ENCODE measurements around the gene KRTAP4-6. TPM values are rescaled to one million over a fixed set of nuclear protein-coding genes. Genes with fewer than 3 reads are reported as not detected.

Gene KRTAP4-6
- total RNA-seq, 1 experiment from 2014 or later, result not detected

DNA sequence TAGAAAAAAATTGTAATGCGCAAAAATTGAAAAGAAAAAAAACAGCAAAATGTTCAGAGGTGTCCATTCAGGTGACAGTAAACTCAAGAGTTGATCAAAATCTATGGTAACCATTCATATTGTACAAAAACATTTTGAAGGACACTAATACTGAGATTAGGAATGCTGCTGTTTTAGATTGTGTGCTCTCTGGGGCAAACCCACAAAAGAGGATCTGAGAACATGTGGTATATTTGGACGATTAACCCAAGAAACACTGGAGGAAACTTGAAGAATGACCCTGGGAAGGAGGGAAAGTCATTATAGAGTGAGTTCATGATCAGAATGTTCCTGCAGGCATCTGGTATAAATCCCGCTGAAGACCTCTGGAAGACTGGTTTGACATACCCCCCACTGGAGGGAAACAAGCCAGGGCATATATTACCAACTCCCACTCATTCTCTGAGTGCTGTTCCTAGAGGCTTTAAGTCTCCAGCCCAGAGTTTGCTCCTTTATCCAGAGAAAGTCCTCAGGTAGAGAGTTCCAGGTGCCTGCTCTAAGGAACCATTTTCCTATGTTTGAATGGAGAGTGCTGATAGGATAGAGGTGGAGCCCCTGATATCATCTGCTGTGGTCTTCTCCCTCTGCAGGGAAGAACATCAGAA is 36.5 kb upstream of the KRTAP4-6 start:
- no peak overlapping the region for H3K4me3 Mint-ChIP-seq (ENCODE audit: low read depth, unreplicated experiment)
- no peak overlapping the region for H3K27ac Mint-ChIP-seq (ENCODE audit: unreplicated experiment)
- CTCF ChIA-PET, result no interaction called here

DNA sequence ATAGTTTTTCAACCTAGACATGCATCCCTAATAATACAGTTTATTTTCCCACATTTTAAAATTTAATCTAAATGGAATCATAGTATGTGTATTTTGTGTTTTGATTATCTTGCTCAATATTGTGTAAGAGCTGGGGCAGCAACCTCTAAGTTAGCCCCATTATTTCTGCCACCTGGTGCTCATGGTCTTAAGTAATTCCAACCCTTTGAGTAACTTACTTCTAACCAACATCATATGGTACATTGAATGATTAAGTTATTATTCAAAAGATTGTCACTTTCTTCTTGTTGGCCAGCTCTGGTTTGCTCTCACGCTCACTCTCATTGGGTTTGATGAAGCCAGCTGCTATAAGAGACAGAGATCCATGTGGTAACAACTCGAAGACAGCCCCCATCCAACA is 31.5 kb upstream of the KRTAP4-6 start:
- Mint-ChIP-seq H3K4me3 (ENCODE audit: low read depth, unreplicated experiment) (no peak overlapping the region), H3K27ac (ENCODE audit: unreplicated experiment) (no peak overlapping the region), H3K27me3 (ENCODE audit: unreplicated experiment) (no peaks in the 10 kb centered on the region), H3K4me1 (ENCODE audit: low read depth, unreplicated experiment) (no peaks in the 10 kb centered on the region), H3K36me3 (ENCODE audit: insufficient read depth, unreplicated experiment) (no peaks in the 10 kb centered on the region), H3K9me3 (ENCODE audit: low read depth, unreplicated experiment) (no peaks in the 10 kb centered on the region)
- no peak for DNase-seq
- CTCF ChIA-PET, result interaction anchor here (0.8 kb wide), 1 partner anchor 11 kb away, joined by 3 read pairs; no protein-coding TSS in a partner anchor
- intact Hi-C loops (cut with micrococcal nuclease; ENCODE audit: unreplicated experiment), result no loop called here
- TF ChIP-seq, protein P1, sequence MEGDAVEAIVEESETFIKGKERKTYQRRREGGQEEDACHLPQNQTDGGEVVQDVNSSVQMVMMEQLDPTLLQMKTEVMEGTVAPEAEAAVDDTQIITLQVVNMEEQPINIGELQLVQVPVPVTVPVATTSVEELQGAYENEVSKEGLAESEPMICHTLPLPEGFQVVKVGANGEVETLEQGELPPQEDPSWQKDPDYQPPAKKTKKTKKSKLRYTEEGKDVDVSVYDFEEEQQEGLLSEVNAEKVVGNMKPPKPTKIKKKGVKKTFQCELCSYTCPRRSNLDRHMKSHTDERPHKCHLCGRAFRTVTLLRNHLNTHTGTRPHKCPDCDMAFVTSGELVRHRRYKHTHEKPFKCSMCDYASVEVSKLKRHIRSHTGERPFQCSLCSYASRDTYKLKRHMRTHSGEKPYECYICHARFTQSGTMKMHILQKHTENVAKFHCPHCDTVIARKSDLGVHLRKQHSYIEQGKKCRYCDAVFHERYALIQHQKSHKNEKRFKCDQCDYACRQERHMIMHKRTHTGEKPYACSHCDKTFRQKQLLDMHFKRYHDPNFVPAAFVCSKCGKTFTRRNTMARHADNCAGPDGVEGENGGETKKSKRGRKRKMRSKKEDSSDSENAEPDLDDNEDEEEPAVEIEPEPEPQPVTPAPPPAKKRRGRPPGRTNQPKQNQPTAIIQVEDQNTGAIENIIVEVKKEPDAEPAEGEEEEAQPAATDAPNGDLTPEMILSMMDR (IDR thresholded peaks at IDR 0.05; ENCODE audit: unreplicated experiment), result no peak
- no TSS peak for BruUV-seq (replicated peaks)

More for the DNA sequence above, 36.5 kb upstream of the KRTAP4-6 start:
- H3K9me3 Mint-ChIP-seq (ENCODE audit: low read depth, unreplicated experiment), result no peaks in the 10 kb centered on the region
- no peaks in the 10 kb centered on the region for H3K27me3 Mint-ChIP-seq (ENCODE audit: unreplicated experiment)
- DNase-seq, result no peak
- intact Hi-C loops (cut with micrococcal nuclease; ENCODE audit: unreplicated experiment), result no loop called here
- TF ChIP-seq, protein P1 (IDR thresholded peaks at IDR 0.05; ENCODE audit: unreplicated experiment), result no peak
- H3K4me1 Mint-ChIP-seq (ENCODE audit: low read depth, unreplicated experiment), result peaks cover 17% of the 10 kb centered on the region
- BruUV-seq (replicated peaks), result no TSS peak
- no peaks in the 10 kb centered on the region for H3K36me3 Mint-ChIP-seq (ENCODE audit: insufficient read depth, unreplicated experiment)

DNA sequence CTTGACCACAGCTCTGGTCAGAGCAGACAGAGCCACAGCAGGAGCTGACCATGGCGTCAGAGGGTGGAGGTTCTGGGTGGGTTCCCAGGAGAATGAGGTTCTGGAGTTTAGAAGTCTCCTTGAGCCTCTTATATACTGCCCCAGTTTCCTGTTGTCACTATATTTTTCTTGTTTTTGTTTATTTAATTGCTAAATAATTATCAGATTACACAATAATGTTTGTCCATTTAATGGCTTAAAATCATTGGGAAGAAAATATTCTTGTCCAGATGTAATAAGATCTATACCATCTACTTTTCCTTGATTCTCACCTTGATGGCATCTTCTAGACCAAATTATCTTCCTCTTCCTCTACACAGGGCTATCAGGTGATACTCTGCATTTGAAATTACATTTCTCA is 27.8 kb upstream of the KRTAP4-6 start, which contains the start of gene KRTAP4-3:
KRTAP4-3 (minus strand) TSS at position 101 of the 400 bp plus-strand sequence; CDS start at position 52, 49 bp downstream.
- Mint-ChIP-seq H3K27ac (ENCODE audit: unreplicated experiment) (no peak within 1 kb of the TSS), H3K4me3 (ENCODE audit: low read depth, unreplicated experiment) (no peak within 1 kb of the TSS), H3K4me1 (ENCODE audit: low read depth, unreplicated experiment) (no peaks in the 10 kb centered on the region), H3K9me3 (ENCODE audit: low read depth, unreplicated experiment) (no peaks in the 10 kb centered on the region), H3K36me3 (ENCODE audit: insufficient read depth, unreplicated experiment) (no peaks in the 10 kb centered on the region), H3K27me3 (ENCODE audit: unreplicated experiment) (no peaks in the 10 kb centered on the region)
- no TSS peak for BruUV-seq (replicated peaks)
- CTCF ChIA-PET, result no interaction called here
- TF ChIP-seq, protein P1 (IDR thresholded peaks at IDR 0.05; ENCODE audit: unreplicated experiment), result no peak
- intact Hi-C loops (cut with micrococcal nuclease; ENCODE audit: unreplicated experiment), result no loop called here
- no peak for DNase-seq

DNA sequence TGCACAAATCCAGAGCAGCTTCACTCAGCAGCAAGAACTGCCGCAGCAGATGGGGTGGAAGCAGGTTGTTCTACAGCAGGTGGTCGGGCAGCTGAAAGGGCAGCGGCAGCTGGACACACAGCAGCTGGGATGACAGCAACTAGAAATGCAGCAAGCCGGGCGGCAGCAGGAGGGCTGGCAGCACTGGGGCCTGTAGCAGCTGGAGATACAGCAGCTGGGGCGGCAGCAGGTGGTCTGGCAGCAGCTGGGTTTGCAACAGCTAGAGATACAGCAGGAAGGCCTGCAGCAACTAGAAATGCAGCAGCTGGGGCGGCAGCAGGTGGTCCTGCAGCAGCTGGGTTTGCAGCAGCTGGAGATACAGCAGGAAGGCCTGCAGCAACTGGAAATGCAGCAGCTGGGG is 27.2 kb upstream of the KRTAP4-6 start:
- intact Hi-C loops (cut with micrococcal nuclease; ENCODE audit: unreplicated experiment), result no loop called here
- TF ChIP-seq, protein P1 (IDR thresholded peaks at IDR 0.05; ENCODE audit: unreplicated experiment), result no peak
- no peak for DNase-seq
- no TSS peak for BruUV-seq (replicated peaks)
- no peaks in the 10 kb centered on the region for H3K9me3 Mint-ChIP-seq (ENCODE audit: low read depth, unreplicated experiment)
- H3K36me3 Mint-ChIP-seq (ENCODE audit: insufficient read depth, unreplicated experiment), result no peaks in the 10 kb centered on the region
- CTCF ChIA-PET, result no interaction called here
- H3K27ac Mint-ChIP-seq (ENCODE audit: unreplicated experiment), result no peak overlapping the region
- no peaks in the 10 kb centered on the region for H3K27me3 Mint-ChIP-seq (ENCODE audit: unreplicated experiment)
- H3K4me1 Mint-ChIP-seq (ENCODE audit: low read depth, unreplicated experiment), result no peaks in the 10 kb centered on the region
- H3K4me3 Mint-ChIP-seq (ENCODE audit: low read depth, unreplicated experiment), result no peak overlapping the region
